Uterus (tissue), 4 donors: ENCODE results near the gene DMKN. TPM values are rescaled to one million over a fixed set of nuclear protein-coding genes. Genes with fewer than 3 reads are reported as not detected.

Source experiments
- DNase-seq, 2 donors: peaks; one replicate each; pipeline ENCODE4 v3.0.0-alpha.2; 2019 to 2020
- H3K27ac ChIP-seq, 2 donors: fragments of 200-600 bp; sonication (generic); 1 replicate in 1 of 2; 2 replicates in 1 of 2; pipeline ENCODE4 v1.5.1; 2016 to 2018
- H3K27me3 ChIP-seq, 2 donors: fragments of 200-600 bp; sonication (generic); one replicate each; pipeline ENCODE4 v1.5.1; 2018 to 2019; ENCODE audit warnings: control low read depth in 1 of 2
- H3K36me3 ChIP-seq, 2 donors: fragments of 200-600 bp; sonication (generic); one replicate each; pipeline ENCODE4 v1.5.1; 2019; ENCODE audit warnings: control low read depth in 1 of 2
- H3K4me1 ChIP-seq, 2 donors: fragments of 200-600 bp; sonication (generic); one replicate each; pipeline ENCODE4 v1.5.1; 2018 to 2019; ENCODE audit warnings: control low read depth in 1 of 2
- H3K4me3 ChIP-seq, 2 donors: fragments of 200-600 bp; sonication (generic); 1 replicate in 1 of 2; 2 replicates in 1 of 2; pipeline ENCODE4 v1.5.1; 2018 to 2019; ENCODE audit warnings: mild to moderate bottlenecking in 1 of 2
- H3K9me3 ChIP-seq, 2 donors: fragments of 200-600 bp; sonication (generic); one replicate each; pipeline ENCODE4 v1.5.1; 2019; ENCODE audit warnings: control low read depth in 1 of 2
- CTCF ChIP-seq, 4 experiments: fragments of 200-600 bp in 2 of 4; fragments of 450-650 bp in 2 of 4; sonication (generic) in 2 of 4; IDR thresholded peaks; one replicate each; pipeline ENCODE4 v1.5.1; 2016 to 2019; ENCODE audit warnings: antibody characterized with exemption in 4 of 4, mild to moderate bottlenecking in 2 of 4, moderate library complexity in 1 of 4
- POLR2A ChIP-seq, 2 donors: fragments of 450-650 bp; IDR thresholded peaks; one replicate each; pipeline ENCODE4 v1.6.1; 2016; ENCODE audit warnings: antibody characterized with exemption in 2 of 2, mild to moderate bottlenecking in 1 of 2, moderate library complexity in 1 of 2
- intact Hi-C: fragments of 100-400 bp; cut with DNase I; formaldehyde crosslinking; loops from one replicate; pipeline ENCODE4 v1.15.1; 2023; ENCODE audit warnings: low total_unique reads
- total RNA-seq, 4 donors: library from RNA; depleted of rRNA in 3 of 4; stranded (reverse); fragments of >200 nt in 3 of 4; gene quantifications; one replicate each; pipeline versions ENCODE4 v1.1.0 to v1.2.4, GENCODE V29; 2014 to 2023
- donor health status: DM: yes; HTN: yes; CAD: no.

The DMKN gene
- total RNA-seq, 4 donors from 2014 or later = 4.4 to 73.7 (median 39.5) TPM

DNA sequence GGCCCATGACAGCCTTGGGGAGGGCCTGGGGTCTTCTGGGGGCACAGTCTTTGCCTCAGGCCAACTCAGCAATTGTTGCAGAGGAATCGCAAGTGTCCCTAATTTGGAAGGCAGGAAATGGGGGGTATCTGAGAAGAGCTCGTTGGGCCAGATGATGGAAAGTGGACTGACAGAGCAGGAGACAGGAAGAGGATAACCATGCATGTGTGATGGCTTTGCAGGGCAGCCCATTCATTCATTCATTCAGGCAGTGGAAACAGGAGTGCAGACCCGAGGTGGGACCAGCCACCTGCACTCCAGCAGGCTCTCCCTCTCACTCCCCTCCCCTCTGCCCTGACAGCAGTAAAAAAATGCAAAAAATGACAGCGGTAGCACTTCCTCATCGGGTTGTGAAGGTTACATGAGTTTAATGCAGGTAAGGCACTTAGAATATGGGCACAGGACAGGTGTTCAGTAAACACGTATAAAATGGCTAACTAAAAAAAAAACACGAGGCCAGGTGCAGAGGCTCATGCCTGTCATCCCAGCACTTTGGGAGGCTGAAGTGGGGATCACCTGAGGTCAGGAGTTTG, 27.0 kb upstream of the DMKN start:
- no peaks in the 10 kb centered on the region for H3K27me3 ChIP-seq

DNA sequence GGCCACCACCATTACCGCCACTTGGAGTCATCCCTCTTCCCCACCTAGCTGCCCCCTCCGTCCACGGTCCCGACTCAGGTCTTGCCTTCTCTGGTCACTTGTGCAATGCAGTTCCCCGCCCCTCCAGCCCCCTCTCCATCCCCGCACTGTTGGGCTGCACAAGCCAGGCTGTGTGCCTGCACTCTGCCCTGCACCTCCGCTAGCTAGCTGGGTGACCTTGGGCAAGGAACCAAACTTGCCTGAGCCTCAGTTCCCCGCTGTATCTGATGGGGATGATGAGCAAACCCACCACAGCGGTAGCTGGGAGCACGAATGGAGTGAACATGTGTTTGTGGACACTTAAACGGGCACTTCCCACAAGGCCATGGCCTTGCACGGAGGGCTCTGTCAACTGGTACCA, 26.4 kb upstream of the DMKN start:
- H3K27ac ChIP-seq = no peak overlapping the region
- intact Hi-C loops = loop anchor here (10.0 kb wide), 1 partner anchor 175 kb away; the partner anchor contains the start of gene KMT2B
- peaks cover 0 to 5% of the 10 kb centered on the region in 2 donors for H3K4me1 ChIP-seq
- no peak for DNase-seq
- no peak overlapping the region for H3K4me3 ChIP-seq
- TF ChIP-seq CTCF (IDR thresholded peaks at IDR 0.05) = no peak
- no peak for TF ChIP-seq POLR2A (IDR thresholded peaks at IDR 0.05)
- no peaks in the 10 kb centered on the region for H3K27me3 ChIP-seq
- H3K9me3 ChIP-seq = no peaks in the 10 kb centered on the region
- no peaks in the 10 kb centered on the region for H3K36me3 ChIP-seq

More for the DNA sequence above, 27.0 kb upstream of the DMKN start:
- TF ChIP-seq CTCF (IDR thresholded peaks at IDR 0.05) (no peak), POLR2A (IDR thresholded peaks at IDR 0.05) (no peak)
- DNase-seq = no peak
- H3K4me1 ChIP-seq = peaks cover 0 to 5% of the 10 kb centered on the region in 2 donors
- H3K4me3 ChIP-seq = no peak overlapping the region
- intact Hi-C loops = loop anchor here (10.0 kb wide), 1 partner anchor 174 kb away; the partner anchor contains the start of gene KMT2B
- H3K9me3 ChIP-seq = no peaks in the 10 kb centered on the region
- H3K36me3 ChIP-seq = no peaks in the 10 kb centered on the region
- H3K27ac ChIP-seq = no peak overlapping the region

GRCh38 chr19:35539314-35539713, 25.9 kb upstream of the DMKN start:
- TF ChIP-seq POLR2A (IDR thresholded peaks at IDR 0.05) = no peak
- TF ChIP-seq CTCF (IDR thresholded peaks at IDR 0.05) = no peak
- no peak for DNase-seq
- H3K27me3 ChIP-seq = no peaks in the 10 kb centered on the region
- H3K4me1 ChIP-seq = peaks cover 0 to under 1% of the 10 kb centered on the region in 2 donors
- no peak overlapping the region for H3K4me3 ChIP-seq
- H3K27ac ChIP-seq = no peak overlapping the region
- intact Hi-C loops = no loop called here
- no peaks in the 10 kb centered on the region for H3K9me3 ChIP-seq
- no peaks in the 10 kb centered on the region for H3K36me3 ChIP-seq

- H3K36me3 ChIP-seq = no peaks in the 10 kb centered on the region
- H3K9me3 ChIP-seq = no peaks in the 10 kb centered on the region
- intact Hi-C loops = no loop called here
- H3K27ac ChIP-seq = no peak overlapping the region
- no peaks in the 10 kb centered on the region for H3K4me1 ChIP-seq
- H3K27me3 ChIP-seq = peaks cover 0 to 23% of the 10 kb centered on the region in 2 donors
- no peak for DNase-seq
- H3K4me3 ChIP-seq = no peak overlapping the region
- TF ChIP-seq POLR2A (IDR thresholded peaks at IDR 0.05) (no peak), CTCF (IDR thresholded peaks at IDR 0.05) (no peak)
Observed at GRCh38 chr19:35534803-35535480, 21.5 kb upstream of the DMKN start.

DNA sequence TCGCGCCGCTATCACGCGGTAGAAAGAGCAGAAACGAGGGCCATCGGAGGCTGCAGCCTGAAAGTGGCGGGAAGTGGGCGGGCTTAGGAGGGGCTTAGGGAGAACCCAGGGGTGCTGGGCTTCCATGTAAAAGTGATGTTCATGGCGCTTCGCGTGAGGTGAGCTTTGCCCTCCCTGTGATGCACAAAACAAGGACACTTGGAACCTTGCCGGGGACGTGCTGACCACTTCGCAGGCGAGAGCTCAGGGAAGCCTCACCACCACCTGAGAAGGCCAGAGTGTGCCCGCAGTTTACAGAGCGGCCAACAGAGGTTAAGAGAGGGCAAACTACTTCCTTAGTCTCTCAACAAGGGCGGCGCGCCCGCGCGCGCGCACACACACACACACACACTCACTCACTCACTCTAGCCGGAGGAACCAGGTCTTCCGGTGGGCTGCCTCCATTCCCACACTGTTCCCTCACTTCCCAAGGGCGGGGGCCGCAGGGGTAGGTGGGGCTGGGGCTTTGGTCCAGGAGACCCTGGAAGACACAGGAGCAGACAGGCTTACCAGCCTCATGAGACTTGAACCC, 20.5 kb upstream of the DMKN start:
- peaks cover 0 to 23% of the 10 kb centered on the region in 2 donors for H3K27me3 ChIP-seq
- H3K27ac ChIP-seq = no peak overlapping the region
- intact Hi-C loops = no loop called here
- no peak overlapping the region for H3K4me3 ChIP-seq
- no peaks in the 10 kb centered on the region for H3K36me3 ChIP-seq
- H3K9me3 ChIP-seq = no peaks in the 10 kb centered on the region
- H3K4me1 ChIP-seq = no peaks in the 10 kb centered on the region
- no peak for DNase-seq
- TF ChIP-seq POLR2A (IDR thresholded peaks at IDR 0.05) = no peak
- TF ChIP-seq CTCF (IDR thresholded peaks at IDR 0.05) = no peak
